Lung (tissue), 12 donors: ENCODE data around the gene SMYD1. TPM values are rescaled to one million over a fixed set of nuclear protein-coding genes. Genes with fewer than 3 reads are reported as not detected.

Source experiments
- ATAC-seq: fragments of 200-7000 bp; cut with Tn5 transposase; one replicate; pipeline ENCODE4 v1.9.1; 2020; ENCODE audit warnings: moderate number of reproducible peaks; ENCODE audit not compliant: insufficient read depth, low FRiP score
- DNase-seq, 3 donors: peaks; one replicate each; pipeline ENCODE4 v3.0.0-alpha.2; 2013 to 2017
- H3K27ac ChIP-seq, 2 donors: one replicate each; pipeline ENCODE4 v1.5.1; 2013; ENCODE audit warnings: mild to moderate bottlenecking in 2 of 2, moderate library complexity in 2 of 2, control low read depth in 1 of 2, inconsistent platforms in 1 of 2, low read depth in 1 of 2, low read length in 1 of 2
- H3K27me3 ChIP-seq, 3 donors: one replicate each; pipeline ENCODE4 v1.5.1; 2013; ENCODE audit warnings: low read length in 2 of 3; ENCODE audit not compliant: control insufficient read depth in 3 of 3, insufficient read depth in 3 of 3
- H3K36me3 ChIP-seq, 4 donors: one replicate each; pipeline ENCODE4 v1.5.1; 2013; ENCODE audit warnings: low read length in 4 of 4, mild to moderate bottlenecking in 1 of 4, moderate library complexity in 1 of 4; ENCODE audit not compliant: control insufficient read depth in 4 of 4, insufficient read depth in 4 of 4
- H3K4me1 ChIP-seq, 5 donors: one replicate each; pipeline ENCODE4 v1.5.1; 2013; ENCODE audit warnings: low read length in 5 of 5, mild to moderate bottlenecking in 2 of 5, moderate library complexity in 1 of 5; ENCODE audit not compliant: control insufficient read depth in 5 of 5, insufficient read depth in 5 of 5
- H3K4me3 ChIP-seq: one replicate; pipeline ENCODE4 v1.5.1; 2013; ENCODE audit warnings: mild to moderate bottlenecking, control low read depth, moderate library complexity
- H3K9ac ChIP-seq, 2 donors: one replicate each; pipeline ENCODE4 v1.5.1; 2013; ENCODE audit warnings: low read length in 2 of 2, control low read depth in 1 of 2; ENCODE audit not compliant: insufficient read depth in 1 of 2
- H3K9me3 ChIP-seq, 4 donors: one replicate each; pipeline ENCODE4 v1.5.1; 2013; ENCODE audit warnings: low read length in 3 of 4, mild to moderate bottlenecking in 1 of 4, moderate library complexity in 1 of 4; ENCODE audit not compliant: control insufficient read depth in 4 of 4, insufficient read depth in 3 of 4
- WGBS, 2 donors: extraction: QIAGEN DNeasy Blood & Tissue Kit; methylation state at CpG; one replicate each; pipeline ENCODE4 v1.1.7; 2013; 5-methylcytosine and 5-hydroxymethylcytosine counted together
- polyA plus RNA-seq, 2 donors: library from polyadenylated mRNA; stranded (reverse); fragments of 200-250 nt; gene quantifications; one replicate each; pipeline ENCODE4 v1.2.1, GENCODE V29; 2013
- total RNA-seq, 2 donors: library from RNA; depleted of rRNA in 1 of 2; stranded (reverse); fragments of >200 nt in 1 of 2; gene quantifications; one replicate each; pipeline ENCODE4 v1.2.1, GENCODE V29; 2014 to 2021
- TF ChIP-seq, protein P1 (sequence below): IDR thresholded peaks from 2 replicates; pipeline ENCODE4 v1.5.1; 2012; ENCODE audit warnings: mild to moderate bottlenecking; ENCODE audit errors: control extremely low read depth, extremely low read depth
- donor health status: control.
- donor health status: control.
- donor health status: Bipolar disorder and iron deficiency.
- donor health status: healthy.
- donor health status: DM: yes; HTN: yes; CAD: no.

The SMYD1 gene
- total and polyA plus RNA-seq, 4 donors = 0.20 TPM; not detected in 3

DNA sequence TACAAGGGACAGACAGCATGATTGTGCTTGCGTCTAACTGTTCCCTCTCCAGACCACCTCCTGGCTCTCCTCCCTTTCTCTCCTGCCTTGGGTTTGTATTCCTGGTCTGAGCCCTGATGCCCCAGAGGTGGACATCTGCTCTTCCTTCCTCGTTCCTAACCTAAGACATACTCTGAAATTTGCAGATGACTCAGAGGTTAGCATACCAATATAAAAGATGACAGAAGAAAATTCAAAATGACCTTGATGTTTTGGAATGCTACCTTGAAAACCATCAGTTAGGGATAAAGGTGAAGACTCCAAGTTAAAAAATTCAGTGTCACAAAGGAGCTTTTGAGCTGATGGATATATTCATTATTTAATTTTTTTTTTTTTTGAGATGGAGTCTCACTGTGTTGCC, 12.9 kb downstream of the SMYD1 start:
- no peak for DNase-seq
- no peaks in the 10 kb centered on the region for H3K36me3 ChIP-seq
- H3K4me1 ChIP-seq = peaks cover 0 to 6% (median 0%) of the 10 kb centered on the region in 5 donors
- no peak overlapping the region for H3K9ac ChIP-seq
- H3K27me3 ChIP-seq = no peaks in the 10 kb centered on the region
- no peaks in the 10 kb centered on the region for H3K9me3 ChIP-seq
- H3K4me3 ChIP-seq = no peak overlapping the region
- 87 to 89% methylated on average over 2 of the region's 2 CpGs for WGBS, 2 donors
- TF ChIP-seq, protein P1, sequence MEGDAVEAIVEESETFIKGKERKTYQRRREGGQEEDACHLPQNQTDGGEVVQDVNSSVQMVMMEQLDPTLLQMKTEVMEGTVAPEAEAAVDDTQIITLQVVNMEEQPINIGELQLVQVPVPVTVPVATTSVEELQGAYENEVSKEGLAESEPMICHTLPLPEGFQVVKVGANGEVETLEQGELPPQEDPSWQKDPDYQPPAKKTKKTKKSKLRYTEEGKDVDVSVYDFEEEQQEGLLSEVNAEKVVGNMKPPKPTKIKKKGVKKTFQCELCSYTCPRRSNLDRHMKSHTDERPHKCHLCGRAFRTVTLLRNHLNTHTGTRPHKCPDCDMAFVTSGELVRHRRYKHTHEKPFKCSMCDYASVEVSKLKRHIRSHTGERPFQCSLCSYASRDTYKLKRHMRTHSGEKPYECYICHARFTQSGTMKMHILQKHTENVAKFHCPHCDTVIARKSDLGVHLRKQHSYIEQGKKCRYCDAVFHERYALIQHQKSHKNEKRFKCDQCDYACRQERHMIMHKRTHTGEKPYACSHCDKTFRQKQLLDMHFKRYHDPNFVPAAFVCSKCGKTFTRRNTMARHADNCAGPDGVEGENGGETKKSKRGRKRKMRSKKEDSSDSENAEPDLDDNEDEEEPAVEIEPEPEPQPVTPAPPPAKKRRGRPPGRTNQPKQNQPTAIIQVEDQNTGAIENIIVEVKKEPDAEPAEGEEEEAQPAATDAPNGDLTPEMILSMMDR = no peak
- no peak for ATAC-seq
- H3K27ac ChIP-seq = no peak overlapping the region

GRCh38 chr2:88081924-88082608, 14.4 kb downstream of the SMYD1 start:
- no peak for ATAC-seq

DNA sequence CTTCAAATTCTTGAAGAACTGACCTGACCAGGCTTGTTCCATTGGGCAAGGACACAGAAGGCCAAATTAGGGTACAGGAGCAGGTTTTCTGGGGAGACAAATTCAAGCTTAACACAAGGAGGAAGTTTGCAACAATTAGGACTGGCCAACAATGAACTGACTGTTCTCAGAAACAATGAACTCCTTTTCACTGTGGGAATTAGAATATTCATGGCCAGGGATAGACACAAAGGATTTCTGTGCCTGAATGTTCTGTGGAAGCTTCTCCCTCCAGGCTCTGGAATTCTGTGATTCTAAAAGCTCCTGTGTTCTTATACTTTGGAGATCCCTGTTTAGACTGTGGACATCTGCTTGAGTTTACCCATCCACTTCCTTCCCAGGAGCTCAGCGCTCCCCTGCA, 15.2 kb downstream of the SMYD1 start:
- TF ChIP-seq, protein P1 = no peak
- no peaks in the 10 kb centered on the region for H3K36me3 ChIP-seq
- H3K27ac ChIP-seq = no peak overlapping the region
- no peak overlapping the region for H3K4me3 ChIP-seq
- H3K9me3 ChIP-seq = no peaks in the 10 kb centered on the region
- H3K9ac ChIP-seq = no peak overlapping the region
- no peaks in the 10 kb centered on the region for H3K27me3 ChIP-seq
- 54 to 73% methylated on average over 1 of the region's 1 CpG for WGBS, 2 donors
- DNase-seq (no peak), ATAC-seq (no peak)
- H3K4me1 ChIP-seq = peaks cover 0 to 6% (median 0%) of the 10 kb centered on the region in 5 donors

More at GRCh38 chr2:88081924-88082608, 14.4 kb downstream of the SMYD1 start:
- Histone ChIP-seq H3K36me3 (no peaks in the 10 kb centered on the region), H3K27me3 (no peaks in the 10 kb centered on the region), H3K9ac (no peak overlapping the region), H3K4me1 (peaks cover 0 to 6% (median 0%) of the 10 kb centered on the region in 5 donors), H3K9me3 (no peaks in the 10 kb centered on the region), H3K27ac (no peak overlapping the region), H3K4me3 (no peak overlapping the region)
- TF ChIP-seq, protein P1 = no peak
- no peak for DNase-seq
- 81 to 100% methylated on average over 4 of the region's 4 CpGs for WGBS, 2 donors

- no peak overlapping the region for H3K27ac ChIP-seq
- H3K36me3 ChIP-seq = no peaks in the 10 kb centered on the region
- no peaks in the 10 kb centered on the region for H3K9me3 ChIP-seq
- TF ChIP-seq, protein P1 = no peak
- DNase-seq (no peak), ATAC-seq (no peak)
- H3K4me1 ChIP-seq = peaks cover 0 to 3% (median 0%) of the 10 kb centered on the region in 5 donors
- 95 to 100% methylated on average over 2 of the region's 2 CpGs for WGBS, 2 donors
- no peaks in the 10 kb centered on the region for H3K27me3 ChIP-seq
- H3K9ac ChIP-seq = no peak overlapping the region
- no peak overlapping the region for H3K4me3 ChIP-seq
Observed at GRCh38 chr2:88085099-88085498, 17.5 kb downstream of the SMYD1 start.
